ENCODE results near the gene IRF9. TPM values are rescaled to one million over a fixed set of nuclear protein-coding genes. Genes with fewer than 3 reads are reported as not detected.

IRF9 gene
- total and polyA plus RNA-seq, 2 experiments from 2014 or later, result 8.2 to 8.4 TPM

DNA sequence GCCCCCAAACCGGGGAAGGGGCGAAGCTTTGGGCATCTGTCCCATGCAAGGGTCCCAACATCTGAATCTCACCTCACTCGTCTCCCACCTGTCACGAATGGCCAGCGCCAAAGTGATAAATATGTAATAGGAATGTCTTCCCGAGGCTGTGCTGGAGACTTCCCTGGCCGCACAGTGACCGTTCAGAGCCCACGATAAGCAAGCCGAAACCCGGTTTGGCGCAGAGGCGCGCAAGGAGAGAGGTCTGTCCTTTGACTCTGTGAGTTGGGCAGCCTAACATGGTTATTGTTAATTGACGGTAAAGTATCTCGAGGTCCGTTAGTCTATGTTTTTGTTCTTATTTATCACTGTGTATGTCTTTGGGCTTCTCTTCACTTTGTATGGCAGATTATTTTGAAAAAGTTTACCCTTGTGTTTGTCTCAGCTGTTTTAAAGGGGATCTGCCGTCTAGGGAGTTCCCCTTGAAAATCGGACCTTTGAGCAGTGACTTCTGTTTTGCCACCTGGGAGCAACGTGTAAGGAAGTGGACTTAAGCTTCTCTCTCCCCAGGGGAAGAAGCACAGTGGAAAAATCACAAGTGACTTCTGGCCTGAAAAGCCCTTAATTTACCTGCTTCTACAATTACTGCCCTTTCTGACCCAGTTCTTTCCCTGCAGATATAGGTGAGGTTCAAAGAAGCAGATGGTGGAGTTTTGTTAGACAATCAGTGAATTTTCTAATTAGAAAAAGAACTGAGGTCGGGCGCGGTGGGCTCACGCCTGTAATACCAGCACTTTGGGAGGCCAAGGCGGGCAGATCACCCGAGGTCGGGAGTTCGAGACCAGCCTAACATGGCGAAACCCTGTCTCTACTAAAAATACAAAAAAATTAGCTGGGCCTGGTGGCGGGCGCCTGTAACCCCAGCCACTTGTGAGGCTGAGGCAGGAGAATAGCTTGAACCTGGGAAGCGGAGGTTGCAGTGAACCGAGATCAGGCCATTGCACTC is 35.3 kb downstream of the IRF9 start (continued):
- TF ChIP-seq, protein P1, sequence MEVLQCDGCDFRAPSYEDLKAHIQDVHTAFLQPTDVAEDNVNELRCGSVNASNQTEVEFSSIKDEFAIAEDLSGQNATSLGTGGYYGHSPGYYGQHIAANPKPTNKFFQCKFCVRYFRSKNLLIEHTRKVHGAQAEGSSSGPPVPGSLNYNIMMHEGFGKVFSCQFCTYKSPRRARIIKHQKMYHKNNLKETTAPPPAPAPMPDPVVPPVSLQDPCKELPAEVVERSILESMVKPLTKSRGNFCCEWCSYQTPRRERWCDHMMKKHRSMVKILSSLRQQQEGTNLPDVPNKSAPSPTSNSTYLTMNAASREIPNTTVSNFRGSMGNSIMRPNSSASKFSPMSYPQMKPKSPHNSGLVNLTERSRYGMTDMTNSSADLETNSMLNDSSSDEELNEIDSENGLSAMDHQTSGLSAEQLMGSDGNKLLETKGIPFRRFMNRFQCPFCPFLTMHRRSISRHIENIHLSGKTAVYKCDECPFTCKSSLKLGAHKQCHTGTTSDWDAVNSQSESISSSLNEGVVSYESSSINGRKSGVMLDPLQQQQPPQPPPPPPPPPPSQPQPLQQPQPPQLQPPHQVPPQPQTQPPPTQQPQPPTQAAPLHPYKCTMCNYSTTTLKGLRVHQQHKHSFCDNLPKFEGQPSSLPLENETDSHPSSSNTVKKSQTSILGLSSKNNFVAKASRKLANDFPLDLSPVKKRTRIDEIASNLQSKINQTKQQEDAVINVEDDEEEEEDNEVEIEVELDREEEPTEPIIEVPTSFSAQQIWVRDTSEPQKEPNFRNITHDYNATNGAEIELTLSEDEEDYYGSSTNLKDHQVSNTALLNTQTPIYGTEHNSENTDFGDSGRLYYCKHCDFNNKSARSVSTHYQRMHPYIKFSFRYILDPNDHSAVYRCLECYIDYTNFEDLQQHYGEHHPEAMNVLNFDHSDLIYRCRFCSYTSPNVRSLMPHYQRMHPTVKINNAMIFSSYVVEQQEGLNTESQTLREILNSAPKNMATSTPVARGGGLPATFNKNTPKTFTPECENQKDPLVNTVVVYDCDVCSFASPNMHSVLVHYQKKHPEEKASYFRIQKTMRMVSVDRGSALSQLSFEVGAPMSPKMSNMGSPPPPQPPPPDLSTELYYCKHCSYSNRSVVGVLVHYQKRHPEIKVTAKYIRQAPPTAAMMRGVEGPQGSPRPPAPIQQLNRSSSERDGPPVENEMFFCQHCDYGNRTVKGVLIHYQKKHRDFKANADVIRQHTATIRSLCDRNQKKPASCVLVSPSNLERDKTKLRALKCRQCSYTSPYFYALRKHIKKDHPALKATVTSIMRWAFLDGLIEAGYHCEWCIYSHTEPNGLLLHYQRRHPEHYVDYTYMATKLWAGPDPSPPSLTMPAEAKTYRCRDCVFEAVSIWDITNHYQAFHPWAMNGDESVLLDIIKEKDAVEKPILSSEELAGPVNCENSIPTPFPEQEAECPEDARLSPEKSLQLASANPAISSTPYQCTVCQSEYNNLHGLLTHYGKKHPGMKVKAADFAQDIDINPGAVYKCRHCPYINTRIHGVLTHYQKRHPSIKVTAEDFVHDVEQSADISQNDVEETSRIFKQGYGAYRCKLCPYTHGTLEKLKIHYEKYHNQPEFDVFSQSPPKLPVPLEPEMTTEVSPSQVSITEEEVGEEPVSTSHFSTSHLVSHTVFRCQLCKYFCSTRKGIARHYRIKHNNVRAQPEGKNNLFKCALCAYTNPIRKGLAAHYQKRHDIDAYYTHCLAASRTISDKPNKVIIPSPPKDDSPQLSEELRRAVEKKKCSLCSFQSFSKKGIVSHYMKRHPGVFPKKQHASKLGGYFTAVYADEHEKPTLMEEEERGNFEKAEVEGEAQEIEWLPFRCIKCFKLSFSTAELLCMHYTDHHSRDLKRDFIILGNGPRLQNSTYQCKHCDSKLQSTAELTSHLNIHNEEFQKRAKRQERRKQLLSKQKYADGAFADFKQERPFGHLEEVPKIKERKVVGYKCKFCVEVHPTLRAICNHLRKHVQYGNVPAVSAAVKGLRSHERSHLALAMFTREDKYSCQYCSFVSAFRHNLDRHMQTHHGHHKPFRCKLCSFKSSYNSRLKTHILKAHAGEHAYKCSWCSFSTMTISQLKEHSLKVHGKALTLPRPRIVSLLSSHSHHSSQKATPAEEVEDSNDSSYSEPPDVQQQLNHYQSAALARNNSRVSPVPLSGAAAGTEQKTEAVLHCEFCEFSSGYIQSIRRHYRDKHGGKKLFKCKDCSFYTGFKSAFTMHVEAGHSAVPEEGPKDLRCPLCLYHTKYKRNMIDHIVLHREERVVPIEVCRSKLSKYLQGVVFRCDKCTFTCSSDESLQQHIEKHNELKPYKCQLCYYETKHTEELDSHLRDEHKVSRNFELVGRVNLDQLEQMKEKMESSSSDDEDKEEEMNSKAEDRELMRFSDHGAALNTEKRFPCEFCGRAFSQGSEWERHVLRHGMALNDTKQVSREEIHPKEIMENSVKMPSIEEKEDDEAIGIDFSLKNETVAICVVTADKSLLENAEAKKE (CRISPR knock-in tag; IDR thresholded peaks at IDR 0.05), result no peak

- H3K4me1 Mint-ChIP-seq, result peaks cover 31% of the 10 kb centered on the region
- H3K79me2 ChIP-seq (replicated peaks; ENCODE audit: insufficient read depth), result 0 out of 2 replicates have a peak, but pooled peaks cover 6% of the 10 kb centered on the region
- H3K27me3 ChIP-seq (ENCODE audit: insufficient read depth), result no peaks in the 10 kb centered on the region
- 0 out of 2 replicates have a peak, but pooled peaks cover 10% of the 10 kb centered on the region for H3K36me3 ChIP-seq (ENCODE audit: insufficient read depth)
- H3K9me2 ChIP-seq (ENCODE audit: insufficient read depth), result no peaks in the 10 kb centered on the region
- peak overlapping the region; percentile 90 for H3K4me2 ChIP-seq
- peaks cover 59% of the 10 kb centered on the region for H3K36me3 Mint-ChIP-seq (ENCODE audit: low read depth)
- no peak overlapping the region for H3K27ac Mint-ChIP-seq
- DNase-seq (ENCODE audit: low spot score), result no peak
- H3K27me3 Mint-ChIP-seq (ENCODE audit: insufficient read depth, low read depth, poor library complexity), result peaks cover 22% of the 10 kb centered on the region
- no peak overlapping the region for H3K27ac ChIP-seq (ENCODE audit: low read depth)
- no peak for ATAC-seq
- H4K20me1 ChIP-seq (replicated peaks; ENCODE audit: insufficient read depth), result no peaks in the 10 kb centered on the region; the same call in 1 of the 2 replicates
- H3K4me1 ChIP-seq (ENCODE audit: insufficient read depth), result peaks cover 6% of the 10 kb centered on the region; the same call in 1 of the 2 replicates
- peak overlapping the region; percentile 95; the same call in 1 of the 2 replicates for H3K4me3 ChIP-seq
- peaks cover 28% of the 10 kb centered on the region for H3K9me3 Mint-ChIP-seq
- H3F3A ChIP-seq (replicated peaks; ENCODE audit: low read depth), result peaks cover 22% of the 10 kb centered on the region
- H2AFZ ChIP-seq, result no peak overlapping the region
- H3K4me3 Mint-ChIP-seq, result peak overlapping the region; percentile 91
- TF ChIP-seq ZNF114 (CRISPR knock-in tag; IDR thresholded peaks at IDR 0.05), result no peak
- no peak for TF ChIP-seq ETS1 (IDR thresholded peaks at IDR 0.05)
- no peak for TF ChIP-seq EZH2 (IDR thresholded peaks at IDR 0.05; ENCODE audit: low read depth, unreplicated experiment)
- TF ChIP-seq CTCF (conservative IDR thresholded peaks at IDR 0.05; ENCODE audit: low read depth in 2 of 2), result no peak
- TF ChIP-seq ZNF331 (CRISPR knock-in tag; IDR thresholded peaks at IDR 0.05; ENCODE audit: low read depth), result no peak
- TF ChIP-seq REST (IDR thresholded peaks at IDR 0.05; ENCODE audit: unreplicated experiment), result no peak
- no peak for TF ChIP-seq EZH2phosphoT487 (IDR thresholded peaks at IDR 0.05; ENCODE audit: unreplicated experiment)
These were observed 36.0 kb downstream of the IRF9 start for GRCh38 chr14:24197056-24197450.

Data from GM23338 (cell line).